HAP-1 (cell line): ENCODE measurements around the gene GRK7.

Experiments used
- DNase-seq, 2 experiments: peaks; one replicate each; pipeline ENCODE4 v3.0.0-alpha.2; 2016 to 2020; ENCODE audit warnings: low spot score in 2 of 2
- H3K27me3 ChIP-seq: fragments of 250-450 bp; sonication (Bioruptor Pico); 2 replicates; pipeline ENCODE4 v1.5.1; 2020; ENCODE audit warnings: low read depth, mild to moderate bottlenecking, moderate library complexity
- H3K36me3 ChIP-seq: fragments of 250-450 bp; sonication (Bioruptor Pico); replicated peaks from 2 replicates; pipeline ENCODE4 v1.5.1; 2020; ENCODE audit warnings: mild to moderate bottlenecking
- H3K4me1 ChIP-seq: fragments of 250-450 bp; sonication (Bioruptor Pico); 2 replicates; pipeline ENCODE4 v1.5.1; 2020; ENCODE audit warnings: mild to moderate bottlenecking
- H3K4me3 ChIP-seq: fragments of 250-450 bp; sonication (Bioruptor Pico); 2 replicates; pipeline ENCODE4 v1.5.1; 2020; ENCODE audit warnings: mild to moderate bottlenecking, moderate library complexity
- H3K9me3 ChIP-seq: fragments of 250-450 bp; sonication (Bioruptor Pico); 2 replicates; pipeline ENCODE4 v1.5.1; 2020; ENCODE audit warnings: mild to moderate bottlenecking, moderate library complexity
- in situ Hi-C: fragments of 300-500 bp; cut with MboI; formaldehyde crosslinking; loops from 3 replicates; pipeline ENCODE4 v1.14.3; 2020; ENCODE audit warnings: low sequenced_read_pairs, inconsistent platforms, mixed read lengths

The GRK7 gene

DNA sequence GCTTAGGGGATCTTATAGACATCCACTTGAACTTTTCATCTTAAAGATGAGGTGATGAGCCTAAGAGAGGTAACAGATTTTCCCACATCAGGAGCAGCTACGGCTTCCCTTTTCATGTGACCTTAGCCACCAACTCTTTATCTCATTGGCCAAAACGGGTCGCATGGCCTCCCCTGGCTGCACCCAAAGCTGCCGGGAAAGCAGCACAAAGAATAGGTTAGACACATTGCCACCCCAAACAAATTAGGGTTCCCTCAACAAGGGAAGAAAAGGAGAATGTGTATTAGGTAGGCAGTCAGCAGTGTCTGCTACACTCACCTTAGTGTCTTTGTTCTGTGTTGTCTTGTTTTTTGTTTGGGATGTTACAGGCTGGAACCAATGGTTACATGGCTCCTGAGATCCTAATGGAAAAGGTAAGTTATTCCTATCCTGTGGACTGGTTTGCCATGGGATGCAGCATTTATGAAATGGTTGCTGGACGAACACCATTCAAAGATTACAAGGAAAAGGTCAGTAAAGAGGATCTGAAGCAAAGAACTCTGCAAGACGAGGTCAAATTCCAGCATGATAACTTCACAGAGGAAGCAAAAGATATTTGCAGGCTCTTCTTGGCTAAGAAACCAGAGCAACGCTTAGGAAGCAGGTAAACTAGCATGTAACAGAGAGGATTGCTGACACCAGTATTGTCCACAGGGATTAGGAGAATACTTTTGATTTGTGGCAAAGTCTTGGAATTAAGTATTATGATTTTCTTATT lies 44.2 kb downstream of the GRK7 start:
- Histone ChIP-seq H3K4me1 (no peaks in the 10 kb centered on the region), H3K36me3 (no peaks in the 10 kb centered on the region), H3K9me3 (no peaks in the 10 kb centered on the region), H3K27me3 (no peaks in the 10 kb centered on the region), H3K4me3 (no peak overlapping the region)
- in situ Hi-C loops: no loop called here
- no peak for DNase-seq

GRCh38 chr3:141808586-141808985 lies 45.4 kb downstream of the GRK7 start:
- in situ Hi-C loops: no loop called here
- H3K4me3 ChIP-seq: no peak overlapping the region
- no peak for DNase-seq
- H3K36me3 ChIP-seq: no peaks in the 10 kb centered on the region
- H3K9me3 ChIP-seq: no peaks in the 10 kb centered on the region
- H3K4me1 ChIP-seq: no peaks in the 10 kb centered on the region
- no peaks in the 10 kb centered on the region for H3K27me3 ChIP-seq

- no peak for DNase-seq
- Histone ChIP-seq H3K9me3 (no peaks in the 10 kb centered on the region), H3K27me3 (no peaks in the 10 kb centered on the region), H3K36me3 (no peaks in the 10 kb centered on the region), H3K4me1 (no peaks in the 10 kb centered on the region), H3K4me3 (no peak overlapping the region)
- in situ Hi-C loops: no loop called here
These were observed 47.0 kb downstream of the GRK7 start for GRCh38 chr3:141810161-141810560.

GRCh38 chr3:141811348-141811747 lies 48.1 kb downstream of the GRK7 start:
- no peak overlapping the region for H3K4me3 ChIP-seq

GRCh38 chr3:141812084-141812483 lies 48.9 kb downstream of the GRK7 start:
- Histone ChIP-seq H3K9me3 (no peaks in the 10 kb centered on the region; the same call in 1 of the 2 replicates), H3K4me3 (no peak overlapping the region), H3K36me3 (no peaks in the 10 kb centered on the region), H3K4me1 (no peaks in the 10 kb centered on the region), H3K27me3 (peaks cover 3% of the 10 kb centered on the region)
- no peak for DNase-seq
- in situ Hi-C loops: no loop called here

More at GRCh38 chr3:141811348-141811747, 48.1 kb downstream of the GRK7 start:
- in situ Hi-C loops: no loop called here
- Histone ChIP-seq H3K36me3 (no peaks in the 10 kb centered on the region), H3K27me3 (no peaks in the 10 kb centered on the region; the same call in 1 of the 2 replicates), H3K4me1 (no peaks in the 10 kb centered on the region), H3K9me3 (no peaks in the 10 kb centered on the region; the same call in 1 of the 2 replicates)
- no peak for DNase-seq

DNA sequence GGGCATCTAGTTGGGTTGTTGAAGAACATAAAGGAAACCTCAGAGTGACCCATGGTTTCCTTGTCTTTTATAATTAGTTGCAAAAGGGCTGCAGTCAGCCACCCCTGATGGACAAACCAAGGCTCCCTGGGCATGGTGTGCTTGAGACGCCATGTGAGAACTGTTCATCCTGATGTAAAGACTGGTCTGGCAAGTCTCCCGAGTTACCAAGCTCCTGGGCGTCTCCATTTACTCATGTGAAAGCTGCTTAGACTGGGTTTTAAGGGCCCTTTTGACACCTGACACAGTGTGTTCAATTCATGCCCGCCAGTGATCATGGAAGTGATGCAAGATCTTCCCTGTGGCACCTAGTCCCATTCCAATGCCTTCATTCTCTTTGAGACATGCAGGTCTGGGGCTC lies 49.4 kb downstream of the GRK7 start:
- in situ Hi-C loops: no loop called here
- Histone ChIP-seq H3K4me1 (no peaks in the 10 kb centered on the region), H3K36me3 (no peaks in the 10 kb centered on the region), H3K4me3 (no peak overlapping the region), H3K27me3 (peaks cover 8% of the 10 kb centered on the region), H3K9me3 (no peaks in the 10 kb centered on the region; the same call in 1 of the 2 replicates)
- DNase-seq: no peak
